Kidney (tissue), 14 donors: ENCODE data around the gene SIRT1. TPM values are rescaled to one million over a fixed set of nuclear protein-coding genes. Genes with fewer than 3 reads are reported as not detected.

Experiments
- DNase-seq, 5 donors: peaks; one replicate each; pipeline ENCODE4 v3.0.0-alpha.2; 2013 to 2020
- FAIRE-seq: peaks from 2 replicates; lab custom pipeline; 2012; peaks lifted over from hg19 to GRCh38; lab: Jason Lieb, UNC
- H3K27ac ChIP-seq, 2 donors: one replicate each; pipeline ENCODE4 v1.7.0; 2013; ENCODE audit warnings: low read depth in 2 of 2, low read length in 2 of 2, inconsistent platforms in 1 of 2
- H3K27me3 ChIP-seq: one replicate; pipeline ENCODE4 v1.7.1; 2013; ENCODE audit warnings: low read length, inconsistent platforms; ENCODE audit not compliant: control insufficient read depth, insufficient read depth
- H3K36me3 ChIP-seq, 3 donors: one replicate each; pipeline versions ENCODE4 v1.7.0 to v1.7.1; 2013; ENCODE audit warnings: low read length in 3 of 3, control low read depth in 1 of 3, inconsistent platforms in 1 of 3; ENCODE audit not compliant: insufficient read depth in 3 of 3, control insufficient read depth in 2 of 3
- H3K4me1 ChIP-seq, 3 donors: one replicate each; pipeline versions ENCODE4 v1.7.0 to v1.7.1; 2013; ENCODE audit warnings: low read length in 3 of 3, inconsistent platforms in 1 of 3, low read depth in 1 of 3; ENCODE audit not compliant: control insufficient read depth in 2 of 3, insufficient read depth in 2 of 3
- H3K4me3 ChIP-seq, 3 donors: one replicate each; pipeline versions ENCODE4 v1.7.0 to v1.8.1; 2013; ENCODE audit warnings: low read length in 3 of 3, control low read depth in 1 of 3, inconsistent platforms in 1 of 3
- H3K9ac ChIP-seq, 3 donors: one replicate each; pipeline versions ENCODE4 v1.7.0 to v1.7.1; 2013; ENCODE audit warnings: low read length in 3 of 3, control low read depth in 1 of 3, inconsistent platforms in 1 of 3
- H3K9me3 ChIP-seq, 3 donors: one replicate each; pipeline versions ENCODE4 v1.7.0 to v1.7.1; 2013; ENCODE audit warnings: low read length in 3 of 3, control low read depth in 1 of 3, inconsistent platforms in 1 of 3; ENCODE audit not compliant: control insufficient read depth in 2 of 3, insufficient read depth in 1 of 3
- CTCF ChIP-seq: IDR thresholded peaks from 3 replicates; pipeline ENCODE4 v1.5.1; 2012; ENCODE audit warnings: mild to moderate bottlenecking, moderate library complexity, borderline replicate concordance; ENCODE audit not compliant: insufficient read depth; ENCODE audit errors: extremely low read depth
- intact Hi-C: fragments of 100-400 bp; cut with DNase I; formaldehyde crosslinking; loops from one replicate; pipeline ENCODE4 v1.11.1; 2022
- polyA plus RNA-seq: library from polyadenylated mRNA; stranded (reverse); fragments of 350-450 nt; fragmentation: Illumina TruSeq; extraction: RNeasy Lipid Tissue Mini Kit (QIAGEN cat#74804); gene quantifications from one replicate; pipeline ENCODE4 v1.2.3, GENCODE V29; 2014; ENCODE audit warnings: low read depth, low replicate concordance; ENCODE audit not compliant: insufficient read depth
- total RNA-seq: library from RNA; stranded (reverse); fragmentation: NEBNext Ultra II Directional; extraction: Animal tissue kit (Norgen Biotek cat#: 25700); gene quantifications from one replicate; pipeline ENCODE4 v1.2.1, GENCODE V29; 2021
- donor health status: control.
- donor health status: control.
- donor health status: control.
- donor health status: control.
- donor health status: control.
- donor health status: DM: yes; HTN: yes; CAD: no.
- donor health status: Normal renal cell carcinoma (clear cell type).

Gene SIRT1
- total and polyA plus RNA-seq, 2 donors from 2014 or later: 5.0 to 24.8 TPM

- DNase-seq (no peak), FAIRE-seq (no peak)
- H3K9ac ChIP-seq: no peak overlapping the region
- no peaks in the 10 kb centered on the region for H3K27me3 ChIP-seq
- intact Hi-C loops: no loop called here
- no peak overlapping the region for H3K4me3 ChIP-seq
- H3K4me1 ChIP-seq: no peaks in the 10 kb centered on the region
- TF ChIP-seq CTCF: no peak
- H3K27ac ChIP-seq: no peak overlapping the region
- no peaks in the 10 kb centered on the region for H3K36me3 ChIP-seq
- no peaks in the 10 kb centered on the region for H3K9me3 ChIP-seq
These were observed 33.3 kb upstream of the SIRT1 start for GRCh38 chr10:67851186-67851585.

- Histone ChIP-seq H3K4me3 (no peak overlapping the region), H3K4me1 (no peaks in the 10 kb centered on the region), H3K27me3 (no peaks in the 10 kb centered on the region), H3K27ac (no peak overlapping the region), H3K9me3 (no peaks in the 10 kb centered on the region), H3K9ac (no peak overlapping the region), H3K36me3 (no peaks in the 10 kb centered on the region)
- DNase-seq (no peak), FAIRE-seq (no peak)
- intact Hi-C loops: no loop called here
- no peak for TF ChIP-seq CTCF
These were observed 31.7 kb upstream of the SIRT1 start for GRCh38 chr10:67852761-67853160.

GRCh38 chr10:67853512-67853911 lies 30.9 kb upstream of the SIRT1 start:
- DNase-seq (no peak), FAIRE-seq (no peak)
- no peaks in the 10 kb centered on the region for H3K36me3 ChIP-seq
- H3K27ac ChIP-seq: no peak overlapping the region
- no peaks in the 10 kb centered on the region for H3K9me3 ChIP-seq
- no peak overlapping the region for H3K4me3 ChIP-seq
- no peaks in the 10 kb centered on the region for H3K27me3 ChIP-seq
- TF ChIP-seq CTCF: no peak
- H3K4me1 ChIP-seq: no peaks in the 10 kb centered on the region
- intact Hi-C loops: no loop called here
- H3K9ac ChIP-seq: no peak overlapping the region

GRCh38 chr10:67858971-67859370 lies 25.5 kb upstream of the SIRT1 start:
- intact Hi-C loops: loop anchor here (5.0 kb wide), 1 partner anchor 298 kb away; no protein-coding TSS in a partner anchor
- no peak overlapping the region for H3K4me3 ChIP-seq
- FAIRE-seq: no peak
- H3K4me1 ChIP-seq: no peaks in the 10 kb centered on the region
- H3K27ac ChIP-seq: no peak overlapping the region
- no peak overlapping the region for H3K9ac ChIP-seq
- no peaks in the 10 kb centered on the region for H3K36me3 ChIP-seq
- H3K9me3 ChIP-seq: no peaks in the 10 kb centered on the region
- no peak for DNase-seq
- no peaks in the 10 kb centered on the region for H3K27me3 ChIP-seq
- TF ChIP-seq CTCF: no peak
